ENCODE measurements around the gene CXXC5.
"Not testable (repeated sequence)": the region's sequence is repeated elsewhere in the genome, so short reads cannot be mapped to it uniquely, and the experiment has no call there.

Gene CXXC5

GRCh38 chr5:139648205-139649081 is at the start of gene CXXC5:
Gene CXXC5, plus strand, starts transcription at chr5:139648349. Its CDS starts 32,175 bp downstream, at chr5:139680524.
- peak; percentile 82 for DNase-seq (ENCODE audit: low read depth)

GRCh38 chr5:139598601-139598965 is 49.6 kb upstream of the CXXC5 start:
- H3K4me3 ChIP-seq (ENCODE audit: low read length); DNase-seq (ENCODE audit: low read depth): not testable (repeated sequence)

More at GRCh38 chr5:139648205-139649081, at the start of gene CXXC5:
- TF ChIP-seq CTCF (IDR thresholded peaks at IDR 0.05; ENCODE audit: insufficient read depth, low read depth, low read length, missing control alignments) = no peak
- peak within 1 kb of the TSS; percentile 48 for H3K4me3 ChIP-seq (ENCODE audit: low read length)

GRCh38 chr5:139600336-139600949 is 47.7 kb upstream of the CXXC5 start:
- TF ChIP-seq CTCF (IDR thresholded peaks at IDR 0.05; ENCODE audit: insufficient read depth, low read depth, low read length, missing control alignments) = no peak
- H3K4me3 ChIP-seq (ENCODE audit: low read length) = no peak overlapping the region
- DNase-seq (ENCODE audit: low read depth) = peak; percentile 88

- no peak for TF ChIP-seq CTCF (IDR thresholded peaks at IDR 0.05; ENCODE audit: insufficient read depth, low read depth, low read length, missing control alignments)
- DNase-seq (ENCODE audit: low read depth) = no peak
- no peak overlapping the region for H3K4me3 ChIP-seq (ENCODE audit: low read length)
Observed at GRCh38 chr5:139601429-139601828, 46.7 kb upstream of the CXXC5 start.

GRCh38 chr5:139601948-139602347 is 46.2 kb upstream of the CXXC5 start:
- H3K4me3 ChIP-seq (ENCODE audit: low read length); DNase-seq (ENCODE audit: low read depth): not testable (repeated sequence)

- TF ChIP-seq CTCF (IDR thresholded peaks at IDR 0.05; ENCODE audit: insufficient read depth, low read depth, low read length, missing control alignments) = no peak
- no peak overlapping the region for H3K4me3 ChIP-seq (ENCODE audit: low read length)
- DNase-seq (ENCODE audit: low read depth) = no peak
Observed at GRCh38 chr5:139605887-139606286, 42.3 kb upstream of the CXXC5 start.

GRCh38 chr5:139611703-139612584 is 36.2 kb upstream of the CXXC5 start:
- DNase-seq (ENCODE audit: low read depth) = no peak
- H3K4me3 ChIP-seq (ENCODE audit: low read length) = no peak overlapping the region
- no peak for TF ChIP-seq CTCF (IDR thresholded peaks at IDR 0.05; ENCODE audit: insufficient read depth, low read depth, low read length, missing control alignments)

All from epithelial cell of esophagus (primary cell).